GM12878 (cell line): ENCODE data around the gene SYT12. TPM values are rescaled to one million over a fixed set of nuclear protein-coding genes. Genes with fewer than 3 reads are reported as not detected.

Source experiments
- ASH2L ChIP-seq: fragments of 300-600, 200-600 bp; sonication (generic); IDR thresholded peaks from 2 replicates; pipeline ENCODE4 v1.6.1; 2017; ENCODE audit warnings: low read depth, mild to moderate bottlenecking, borderline replicate concordance
- BRCA1 ChIP-seq: IDR thresholded peaks from 2 replicates; pipeline ENCODE4 v1.6.1; 2011; ENCODE audit warnings: low read depth, low read length, improper control_type of control experiment
- EP300 ChIP-seq, 2 experiments: fragments of 150-350 bp in 1 of 2; IDR thresholded peaks; 2 replicates each; pipeline ENCODE4 v1.6.1; 2011 to 2012; ENCODE audit warnings: low read depth in 2 of 2, low read length in 2 of 2, borderline replicate concordance in 1 of 2, improper control_type of control experiment in 1 of 2, inconsistent platforms in 1 of 2; ENCODE audit not compliant: control insufficient read depth in 1 of 2
- EZH2 ChIP-seq: IDR thresholded peaks from 2 replicates; pipeline ENCODE4 v1.6.1; 2012; ENCODE audit warnings: low read depth, mild to moderate bottlenecking, control low read depth, inconsistent platforms, low read length, borderline replicate concordance; ENCODE audit not compliant: control insufficient read depth
- IRF4 ChIP-seq: IDR thresholded peaks from 2 replicates; pipeline ENCODE4 v1.6.1; 2011; ENCODE audit warnings: low read depth, low read length
- NFYB ChIP-seq: IDR thresholded peaks from 2 replicates; pipeline ENCODE4 v1.6.1; 2011; ENCODE audit warnings: low read depth, mild to moderate bottlenecking, low read length, improper control_type of control experiment, moderate library complexity; ENCODE audit not compliant: insufficient read depth
- RCOR1 ChIP-seq: conservative IDR thresholded peaks from 2 replicates; pipeline ENCODE4 v1.6.1; 2012; ENCODE audit warnings: low read depth, low read length, improper control_type of control experiment
- SIN3A ChIP-seq: IDR thresholded peaks from 2 replicates; pipeline ENCODE4 v1.6.1; 2012; ENCODE audit warnings: low read depth, low read length, improper control_type of control experiment
- YBX1 ChIP-seq: fragments of 450-650 bp; IDR thresholded peaks from 2 replicates; pipeline ENCODE4 v1.6.1; 2016; ENCODE audit warnings: antibody characterized with exemption
- polyA plus RNA-seq, 11 experiments: library from polyadenylated mRNA; depleted of rRNA in 4 of 11; unstranded in 6 of 11; stranded (reverse) in 5 of 11; fragments of >200 nt; fragmentation: Nextera tagmentation in 4 of 11; fragmentation: Illumina TruSeq in 1 of 11; extraction: Ambion mirVana in 4 of 11; extraction: Trizol in 1 of 11; gene quantifications; 1 replicate in 1 of 11; 2 replicates in 10 of 11; pipeline versions ENCODE4 v1.2.1 to v1.2.3, GENCODE V29; 2011 to 2016; ENCODE audit warnings: inconsistent platforms in 2 of 11, missing spikeins in 2 of 11, low read depth in 1 of 11
- total RNA-seq, 4 experiments: library from RNA; depleted of rRNA in 3 of 4; stranded (reverse); fragments of >200 nt in 3 of 4; fragmentation: Illumina TruSeq in 1 of 4; extraction: Trizol in 1 of 4; gene quantifications; 2 replicates each; pipeline versions ENCODE4 v1.2.1 to v1.2.3, GENCODE V29; 2013 to 2021
- TF ChIP-seq, protein P1 (sequence below): fragments of 450-650 bp; IDR thresholded peaks from 2 replicates; pipeline ENCODE4 v1.6.1; 2014; ENCODE audit warnings: mild to moderate bottlenecking
- TF ChIP-seq, protein P2 (sequence below): fragments of 450-650 bp; IDR thresholded peaks from 2 replicates; pipeline ENCODE4 v1.6.1; 2018; ENCODE audit warnings: mild to moderate bottlenecking, low read depth, moderate library complexity; ENCODE audit not compliant: partially characterized antibody
- TF ChIP-seq, protein P3 (sequence below): fragments of 450-650 bp; IDR thresholded peaks from 2 replicates; pipeline ENCODE4 v1.6.1; 2017; ENCODE audit warnings: mild to moderate bottlenecking, low read depth, inconsistent platforms; ENCODE audit not compliant: poor library complexity, severe bottlenecking

The SYT12 gene
- total and polyA plus RNA-seq, 10 of the 15 experiments (the other 5 are each of a cell fraction or from before 2014, with no cell fraction given): 0.02 to 2.3 (median 0.84) TPM; not detected in 1

DNA sequence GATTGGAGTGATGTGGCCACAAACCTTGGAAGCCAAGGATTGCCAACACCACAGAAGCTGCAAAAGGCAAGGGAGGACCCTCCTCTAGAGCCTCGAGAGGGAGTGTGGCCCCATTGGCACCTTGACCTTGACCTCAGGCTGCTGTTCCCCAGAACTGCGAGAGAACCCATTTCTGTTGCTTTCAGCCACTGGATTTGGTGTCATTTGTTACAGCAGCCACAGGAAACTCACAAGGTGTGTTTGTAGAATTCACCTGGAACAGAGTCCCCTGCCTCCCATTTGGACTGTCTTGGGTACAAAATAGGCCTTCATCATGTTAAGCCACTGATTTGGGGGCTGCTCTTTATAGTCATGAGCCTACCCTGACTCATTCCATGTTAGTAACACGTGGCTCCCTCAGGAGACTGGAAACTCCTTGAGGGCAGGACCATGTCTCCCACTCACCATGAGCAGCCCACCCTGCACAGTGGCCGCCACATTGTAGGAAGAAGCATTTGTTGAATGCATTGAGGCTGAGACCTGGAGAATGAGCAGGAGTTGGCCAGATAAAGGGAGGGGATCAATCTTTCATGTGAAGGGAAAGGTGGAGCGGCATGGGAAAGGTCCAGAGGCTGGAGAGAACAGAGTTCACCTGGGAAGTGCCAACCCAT, 39.5 kb upstream of the SYT12 start (continued):
- TF ChIP-seq, protein P1, sequence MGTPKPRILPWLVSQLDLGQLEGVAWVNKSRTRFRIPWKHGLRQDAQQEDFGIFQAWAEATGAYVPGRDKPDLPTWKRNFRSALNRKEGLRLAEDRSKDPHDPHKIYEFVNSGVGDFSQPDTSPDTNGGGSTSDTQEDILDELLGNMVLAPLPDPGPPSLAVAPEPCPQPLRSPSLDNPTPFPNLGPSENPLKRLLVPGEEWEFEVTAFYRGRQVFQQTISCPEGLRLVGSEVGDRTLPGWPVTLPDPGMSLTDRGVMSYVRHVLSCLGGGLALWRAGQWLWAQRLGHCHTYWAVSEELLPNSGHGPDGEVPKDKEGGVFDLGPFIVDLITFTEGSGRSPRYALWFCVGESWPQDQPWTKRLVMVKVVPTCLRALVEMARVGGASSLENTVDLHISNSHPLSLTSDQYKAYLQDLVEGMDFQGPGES: no peak
- TF ChIP-seq SIN3A (no peak), IRF4 (no peak), ASH2L (no peak), EZH2 (no peak), BRCA1 (no peak), RCOR1 (no peak), NFYB (no peak), EP300 (IDR thresholded peaks at IDR 0.05; ENCODE audit: borderline replicate concordance in 1 of 2, control insufficient read depth in 1 of 2, low read depth in 2 of 2, low read length in 2 of 2) (no peak), YBX1 (no peak)
- TF ChIP-seq, protein P2, sequence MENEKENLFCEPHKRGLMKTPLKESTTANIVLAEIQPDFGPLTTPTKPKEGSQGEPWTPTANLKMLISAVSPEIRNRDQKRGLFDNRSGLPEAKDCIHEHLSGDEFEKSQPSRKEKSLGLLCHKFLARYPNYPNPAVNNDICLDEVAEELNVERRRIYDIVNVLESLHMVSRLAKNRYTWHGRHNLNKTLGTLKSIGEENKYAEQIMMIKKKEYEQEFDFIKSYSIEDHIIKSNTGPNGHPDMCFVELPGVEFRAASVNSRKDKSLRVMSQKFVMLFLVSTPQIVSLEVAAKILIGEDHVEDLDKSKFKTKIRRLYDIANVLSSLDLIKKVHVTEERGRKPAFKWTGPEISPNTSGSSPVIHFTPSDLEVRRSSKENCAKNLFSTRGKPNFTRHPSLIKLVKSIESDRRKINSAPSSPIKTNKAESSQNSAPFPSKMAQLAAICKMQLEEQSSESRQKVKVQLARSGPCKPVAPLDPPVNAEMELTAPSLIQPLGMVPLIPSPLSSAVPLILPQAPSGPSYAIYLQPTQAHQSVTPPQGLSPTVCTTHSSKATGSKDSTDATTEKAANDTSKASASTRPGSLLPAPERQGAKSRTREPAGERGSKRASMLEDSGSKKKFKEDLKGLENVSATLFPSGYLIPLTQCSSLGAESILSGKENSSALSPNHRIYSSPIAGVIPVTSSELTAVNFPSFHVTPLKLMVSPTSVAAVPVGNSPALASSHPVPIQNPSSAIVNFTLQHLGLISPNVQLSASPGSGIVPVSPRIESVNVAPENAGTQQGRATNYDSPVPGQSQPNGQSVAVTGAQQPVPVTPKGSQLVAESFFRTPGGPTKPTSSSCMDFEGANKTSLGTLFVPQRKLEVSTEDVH: no peak
- TF ChIP-seq, protein P3, sequence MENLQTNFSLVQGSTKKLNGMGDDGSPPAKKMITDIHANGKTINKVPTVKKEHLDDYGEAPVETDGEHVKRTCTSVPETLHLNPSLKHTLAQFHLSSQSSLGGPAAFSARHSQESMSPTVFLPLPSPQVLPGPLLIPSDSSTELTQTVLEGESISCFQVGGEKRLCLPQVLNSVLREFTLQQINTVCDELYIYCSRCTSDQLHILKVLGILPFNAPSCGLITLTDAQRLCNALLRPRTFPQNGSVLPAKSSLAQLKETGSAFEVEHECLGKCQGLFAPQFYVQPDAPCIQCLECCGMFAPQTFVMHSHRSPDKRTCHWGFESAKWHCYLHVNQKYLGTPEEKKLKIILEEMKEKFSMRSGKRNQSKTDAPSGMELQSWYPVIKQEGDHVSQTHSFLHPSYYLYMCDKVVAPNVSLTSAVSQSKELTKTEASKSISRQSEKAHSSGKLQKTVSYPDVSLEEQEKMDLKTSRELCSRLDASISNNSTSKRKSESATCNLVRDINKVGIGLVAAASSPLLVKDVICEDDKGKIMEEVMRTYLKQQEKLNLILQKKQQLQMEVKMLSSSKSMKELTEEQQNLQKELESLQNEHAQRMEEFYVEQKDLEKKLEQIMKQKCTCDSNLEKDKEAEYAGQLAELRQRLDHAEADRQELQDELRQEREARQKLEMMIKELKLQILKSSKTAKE: no peak
- TF ChIP-seq, all 136 proteins: peak for 0
